Measurements from ENCODE around the gene HEATR5A. TPM values are rescaled to one million over a fixed set of nuclear protein-coding genes. Genes with fewer than 3 reads are reported as not detected.

The HEATR5A gene
- total RNA-seq, 1 experiment from 2014 or later, result 19.0 TPM

GRCh38 chr14:31300883-31301282 is 119.5 kb downstream of the HEATR5A start:
- no TSS peak for BruUV-seq (replicated peaks)
- ChIA-PET POLR2A (ENCODE audit: low non-redundant PET) (interaction anchor here (0.6 kb wide), 1 partner anchor 22 kb away, joined by 6 read pairs; no protein-coding TSS in a partner anchor), CTCF (no interaction called here)
- Histone ChIP-seq H3K4me1 (ENCODE audit: insufficient read depth, low read length, poor library complexity, severe bottlenecking) (no peaks in the 10 kb centered on the region), H3K9me3 (ENCODE audit: low read depth, low read length, poor library complexity, severe bottlenecking) (no peaks in the 10 kb centered on the region), H3K27ac (ENCODE audit: low read depth, low read length, poor library complexity, severe bottlenecking) (no peak overlapping the region), H3K27me3 (replicated peaks; ENCODE audit: insufficient read depth, low read depth, low read length, poor library complexity) (no peaks in the 10 kb centered on the region), H3K36me3 (ENCODE audit: insufficient read depth, low read length, poor library complexity, severe bottlenecking) (no peaks in the 10 kb centered on the region), H3K4me3 (ENCODE audit: low read depth, low read length, poor library complexity, severe bottlenecking) (no peak overlapping the region)
- intact Hi-C loops (cut with micrococcal nuclease; ENCODE audit: unreplicated experiment), result no loop called here
- DNase-seq (ENCODE audit: low spot score), result no peak
- no peak for TF ChIP-seq EZH2 (IDR thresholded peaks at IDR 0.05; ENCODE audit: borderline replicate concordance, low read depth, low read length, poor library complexity, severe bottlenecking)
- TF ChIP-seq CTCF (conservative IDR thresholded peaks at IDR 0.05; ENCODE audit: low read depth, low read length), result no peak

DNA sequence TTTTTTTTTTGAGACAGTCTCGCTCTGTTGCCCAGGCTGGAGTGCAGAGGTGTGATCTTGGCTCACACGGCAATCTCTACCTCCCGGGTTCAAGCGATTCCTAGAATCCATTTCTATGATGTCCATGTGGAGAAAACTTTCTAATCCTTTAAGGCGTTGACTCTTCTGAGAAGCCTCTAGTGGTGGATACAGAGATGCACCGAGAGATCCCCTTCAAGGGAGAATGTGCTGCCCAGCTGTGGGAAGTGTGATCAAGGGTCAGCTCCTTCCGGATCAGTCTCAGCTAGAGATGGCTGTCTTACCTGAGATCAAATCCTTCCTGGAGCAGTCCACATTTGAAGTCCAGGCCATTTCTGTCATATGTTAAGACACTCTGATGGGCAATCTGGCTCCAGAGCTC is 120.1 kb downstream of the HEATR5A start:
- no TSS peak for BruUV-seq (replicated peaks)
- intact Hi-C loops (cut with micrococcal nuclease; ENCODE audit: unreplicated experiment), result no loop called here
- Histone ChIP-seq H3K27me3 (replicated peaks; ENCODE audit: insufficient read depth, low read depth, low read length, poor library complexity) (no peaks in the 10 kb centered on the region), H3K9me3 (ENCODE audit: low read depth, low read length, poor library complexity, severe bottlenecking) (no peaks in the 10 kb centered on the region), H3K4me1 (ENCODE audit: insufficient read depth, low read length, poor library complexity, severe bottlenecking) (no peaks in the 10 kb centered on the region), H3K36me3 (ENCODE audit: insufficient read depth, low read length, poor library complexity, severe bottlenecking) (no peaks in the 10 kb centered on the region), H3K27ac (ENCODE audit: low read depth, low read length, poor library complexity, severe bottlenecking) (no peak overlapping the region), H3K4me3 (ENCODE audit: low read depth, low read length, poor library complexity, severe bottlenecking) (no peak overlapping the region)
- POLR2A ChIA-PET (ENCODE audit: low non-redundant PET), result no interaction called here
- CTCF ChIA-PET, result no interaction called here
- DNase-seq (ENCODE audit: low spot score), result no peak
- no peak for TF ChIP-seq CTCF (conservative IDR thresholded peaks at IDR 0.05; ENCODE audit: low read depth, low read length)
- no peak for TF ChIP-seq EZH2 (IDR thresholded peaks at IDR 0.05; ENCODE audit: borderline replicate concordance, low read depth, low read length, poor library complexity, severe bottlenecking)

DNA sequence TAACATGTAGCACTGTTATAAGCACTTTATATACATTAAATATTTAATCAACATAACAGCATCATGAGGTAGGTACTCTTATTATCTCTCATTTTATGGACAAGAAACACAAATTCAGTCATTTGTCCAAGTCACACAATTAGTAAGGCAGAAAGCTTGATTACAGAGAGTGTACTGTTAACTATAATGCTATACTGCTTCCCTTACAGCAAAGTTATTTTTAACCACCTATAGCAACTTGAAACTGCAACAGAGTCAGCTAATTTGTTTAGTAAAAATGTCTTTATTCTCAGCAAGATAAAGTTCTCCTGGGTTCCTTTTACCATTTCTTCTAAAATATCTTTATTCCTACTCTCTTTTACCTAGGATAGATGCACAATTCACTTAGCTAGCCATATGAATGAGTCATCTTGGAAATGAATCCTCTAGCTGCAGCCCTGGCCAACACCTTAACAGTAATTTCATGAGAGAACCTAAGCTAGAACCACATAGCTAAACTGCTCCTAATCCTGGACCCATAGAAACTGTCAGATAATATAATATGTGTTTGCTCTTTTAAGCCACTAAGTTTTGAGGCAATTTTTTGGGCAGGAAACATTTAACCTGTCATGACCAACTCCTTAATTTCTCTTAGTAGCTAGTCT is 122.5 kb downstream of the HEATR5A start:
- Histone ChIP-seq H3K4me3 (ENCODE audit: low read depth, low read length, poor library complexity, severe bottlenecking) (no peak overlapping the region), H3K27ac (ENCODE audit: low read depth, low read length, poor library complexity, severe bottlenecking) (no peak overlapping the region), H3K36me3 (ENCODE audit: insufficient read depth, low read length, poor library complexity, severe bottlenecking) (no peaks in the 10 kb centered on the region), H3K27me3 (replicated peaks; ENCODE audit: insufficient read depth, low read depth, low read length, poor library complexity) (no peaks in the 10 kb centered on the region), H3K9me3 (ENCODE audit: low read depth, low read length, poor library complexity, severe bottlenecking) (no peaks in the 10 kb centered on the region), H3K4me1 (ENCODE audit: insufficient read depth, low read length, poor library complexity, severe bottlenecking) (no peaks in the 10 kb centered on the region)
- POLR2A ChIA-PET (ENCODE audit: low non-redundant PET), result no interaction called here
- no TSS peak for BruUV-seq (replicated peaks)
- no peak for DNase-seq (ENCODE audit: low spot score)
- TF ChIP-seq CTCF (conservative IDR thresholded peaks at IDR 0.05; ENCODE audit: low read depth, low read length), result no peak
- TF ChIP-seq EZH2 (IDR thresholded peaks at IDR 0.05; ENCODE audit: borderline replicate concordance, low read depth, low read length, poor library complexity, severe bottlenecking), result no peak
- CTCF ChIA-PET, result no interaction called here
- intact Hi-C loops (cut with micrococcal nuclease; ENCODE audit: unreplicated experiment), result no loop called here
